NCI-H2107 treated with DMSO at 0.1 percent for 48 hours (cell line): ENCODE data around the gene IL36G.
"Not testable (repeated sequence)": the region's sequence is repeated elsewhere in the genome, so short reads cannot be mapped to it uniquely, and the experiment has no call there.

Experiments
- DNase-seq: peaks from one replicate; lab custom pipeline; 2025; ENCODE audit not compliant: unreplicated experiment; lab: John Stamatoyannopoulos, UW

IL36G gene

GRCh38 chr2:112977559-112978056 is at the start of gene IL36G:
Gene IL36G (plus strand): TSS chr2:112978006. CDS start chr2:112978639, 633 bp downstream.
- no peak for DNase-seq

- DNase-seq: no peak
These were observed 44.5 kb upstream of the IL36G start for GRCh38 chr2:112933261-112933660.

DNA sequence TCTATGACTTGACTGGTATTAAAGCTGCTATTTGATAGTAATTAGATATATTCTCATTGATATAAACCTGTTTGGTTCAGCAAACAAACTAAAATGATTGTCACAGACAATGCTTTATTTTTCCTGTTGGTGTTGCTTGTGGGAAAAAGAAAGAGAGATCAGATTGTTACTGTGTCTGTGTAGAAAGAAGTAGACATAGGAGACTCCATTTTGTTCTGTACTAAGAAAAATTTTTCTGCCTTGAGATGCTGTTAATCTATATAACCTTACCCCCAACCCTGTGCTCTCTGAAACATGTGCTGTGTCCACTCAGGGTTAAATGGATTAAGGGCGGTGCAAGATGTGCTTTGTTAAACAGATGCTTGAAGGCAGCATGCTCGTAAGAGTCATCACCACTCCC is 43.7 kb upstream of the IL36G start:
- not testable (repeated sequence) for DNase-seq

- no peak for DNase-seq
These were observed 40.9 kb upstream of the IL36G start for GRCh38 chr2:112936927-112937232.

DNA sequence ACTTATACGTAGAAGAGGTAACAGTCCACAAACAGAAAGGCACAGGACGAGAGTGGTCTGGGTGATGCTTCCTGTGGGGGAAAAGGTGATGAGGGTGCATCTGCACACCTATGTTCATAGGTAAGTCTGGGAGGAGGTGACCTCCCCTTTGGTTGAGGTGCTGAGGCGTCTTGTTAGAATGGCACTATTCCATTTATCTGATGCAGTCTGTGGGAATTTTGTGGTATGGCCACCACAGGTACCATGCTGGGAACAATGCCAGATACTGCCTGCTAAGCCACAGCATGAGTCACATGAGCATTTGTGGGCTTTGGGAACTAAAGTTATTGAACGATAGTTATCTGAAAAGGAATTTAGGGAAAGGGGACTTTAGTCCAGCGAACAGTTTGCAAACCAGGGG is 38.9 kb upstream of the IL36G start:
- DNase-seq: no peak

DNA sequence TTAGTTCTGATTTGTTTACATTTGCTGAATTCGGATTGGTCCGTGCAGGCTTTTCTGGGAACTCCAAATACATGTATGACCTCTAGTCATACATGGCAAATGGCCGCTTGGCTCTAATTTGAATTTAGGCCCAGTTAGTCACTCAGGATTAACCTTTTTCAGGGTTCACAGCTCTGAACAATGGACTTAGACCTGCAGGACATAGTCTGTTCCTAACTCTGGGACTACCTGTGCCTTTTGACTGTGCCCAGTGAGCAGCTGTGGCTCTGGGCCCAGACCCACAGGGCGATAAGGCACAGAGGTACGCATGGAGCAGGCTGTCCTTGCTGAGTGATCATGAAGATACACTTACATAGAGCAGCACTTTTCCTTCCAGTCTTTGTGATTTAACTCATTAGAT is 38.4 kb upstream of the IL36G start:
- no peak for DNase-seq

DNA sequence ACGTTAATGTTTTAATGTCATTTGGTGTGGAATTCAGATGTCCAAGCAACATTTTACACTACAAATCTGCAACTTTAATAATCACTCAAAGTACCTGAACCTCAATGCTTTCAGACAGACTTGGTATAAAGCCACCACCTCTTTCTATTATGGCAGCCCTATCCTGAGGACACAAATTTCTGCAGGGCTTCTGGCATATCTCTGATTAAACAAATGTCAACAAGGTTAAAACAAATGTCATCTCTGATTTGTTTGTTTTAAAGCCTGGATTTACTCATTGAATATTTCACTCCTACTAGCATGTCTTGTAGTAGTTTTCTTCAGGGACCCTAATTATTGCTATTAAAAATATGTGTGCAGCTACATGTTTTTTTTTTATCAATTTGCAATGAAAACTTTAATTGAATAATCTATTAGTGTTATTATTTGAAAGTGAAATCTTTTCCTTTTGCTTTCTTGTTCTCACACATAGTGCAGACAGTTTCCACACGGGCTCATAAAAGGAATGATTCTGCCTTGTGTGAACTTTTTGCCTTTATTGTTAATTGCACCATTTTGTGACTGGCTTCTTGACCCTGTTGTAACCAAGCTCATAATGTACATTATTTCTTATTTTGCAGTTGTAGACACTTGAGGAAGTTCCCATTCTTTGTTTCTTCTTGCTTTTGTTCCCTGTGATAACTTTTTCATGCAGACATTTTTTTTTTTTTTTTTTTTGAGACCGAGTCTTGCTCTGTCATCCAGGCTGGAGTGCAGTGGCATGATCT is 36.8 kb upstream of the IL36G start:
- DNase-seq: no peak

- DNase-seq: peak; percentile 51
These were observed 35.8 kb upstream of the IL36G start for GRCh38 chr2:112941753-112942653.

DNA sequence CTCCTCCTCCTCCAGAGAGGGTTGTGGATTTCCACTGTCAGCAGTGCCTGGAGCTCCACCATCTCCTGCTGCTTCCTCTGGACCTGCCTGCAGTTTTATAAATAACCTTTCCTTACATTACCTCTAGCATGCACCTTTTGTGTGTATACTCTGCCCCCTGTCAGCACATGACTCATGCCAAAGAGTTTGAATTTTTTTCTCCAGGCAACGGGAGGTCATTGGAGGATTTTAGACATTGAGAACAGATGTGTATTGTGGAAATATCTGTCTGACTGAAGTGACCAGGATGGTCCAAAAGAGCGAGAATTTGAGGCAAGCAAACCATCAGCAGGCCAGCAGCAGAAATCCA is 35.2 kb upstream of the IL36G start:
- DNase-seq: no peak

DNA sequence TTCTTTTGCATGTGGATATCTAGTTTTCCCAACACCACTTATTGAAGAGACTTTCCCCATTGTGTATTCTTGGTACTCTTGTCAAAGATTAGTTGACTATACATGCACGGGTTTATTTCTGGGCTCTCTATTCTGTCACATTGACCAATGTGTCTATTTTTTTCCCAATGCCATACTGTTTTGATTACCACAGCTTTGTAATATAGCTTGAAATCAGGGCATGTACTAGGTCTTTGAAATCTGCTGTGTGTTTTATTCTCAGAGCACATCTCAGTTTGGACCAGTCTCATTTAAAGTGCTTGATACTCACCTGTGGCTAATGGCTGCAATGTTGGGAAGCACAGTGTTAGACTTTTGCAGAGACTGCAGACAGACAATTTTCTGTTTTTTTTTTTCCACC is 32.8 kb upstream of the IL36G start:
- no peak for DNase-seq

- no peak for DNase-seq
These were observed 31.7 kb upstream of the IL36G start for GRCh38 chr2:112946086-112946485.

DNA sequence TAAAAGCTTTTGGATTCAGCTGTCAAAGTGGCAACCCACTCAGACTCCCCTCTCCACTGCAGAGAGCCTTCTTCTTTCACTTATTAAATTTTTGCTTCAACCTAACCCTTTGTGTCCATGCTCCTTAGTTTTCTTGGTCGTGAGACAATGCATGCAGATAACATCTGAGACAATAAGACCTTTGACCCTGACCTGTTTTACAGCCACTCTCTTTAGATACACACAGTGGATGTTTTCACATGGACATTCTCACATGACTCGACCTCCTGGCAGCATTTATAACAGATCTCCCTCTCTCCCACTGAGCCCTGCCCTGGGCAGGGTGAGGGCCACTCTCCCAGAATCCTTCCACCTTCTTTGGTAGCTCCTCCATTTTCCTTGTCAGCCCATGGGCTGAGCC is 30.4 kb upstream of the IL36G start:
- DNase-seq: no peak

- DNase-seq: no peak
These were observed 28.4 kb upstream of the IL36G start for GRCh38 chr2:112949456-112949855.

DNA sequence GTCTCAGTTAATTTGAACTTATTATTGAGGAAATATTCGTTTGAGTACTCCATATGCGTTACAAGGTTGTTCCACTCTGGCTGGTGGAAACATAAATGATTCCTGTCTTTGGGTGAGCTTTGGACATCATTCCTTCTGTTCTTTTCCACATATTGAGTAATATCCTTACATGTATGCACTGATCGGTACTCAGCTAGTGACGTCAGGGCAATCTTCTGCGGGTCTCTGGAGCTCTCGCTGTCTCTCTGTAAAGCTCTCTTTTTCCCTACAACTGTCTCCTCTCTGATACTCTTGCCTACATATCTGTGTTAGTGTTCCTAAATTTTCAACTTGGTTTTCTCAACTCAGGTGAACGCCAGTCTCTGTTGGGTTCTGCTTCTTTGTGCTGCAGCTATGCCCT is 23.4 kb upstream of the IL36G start:
- DNase-seq: no peak

DNA sequence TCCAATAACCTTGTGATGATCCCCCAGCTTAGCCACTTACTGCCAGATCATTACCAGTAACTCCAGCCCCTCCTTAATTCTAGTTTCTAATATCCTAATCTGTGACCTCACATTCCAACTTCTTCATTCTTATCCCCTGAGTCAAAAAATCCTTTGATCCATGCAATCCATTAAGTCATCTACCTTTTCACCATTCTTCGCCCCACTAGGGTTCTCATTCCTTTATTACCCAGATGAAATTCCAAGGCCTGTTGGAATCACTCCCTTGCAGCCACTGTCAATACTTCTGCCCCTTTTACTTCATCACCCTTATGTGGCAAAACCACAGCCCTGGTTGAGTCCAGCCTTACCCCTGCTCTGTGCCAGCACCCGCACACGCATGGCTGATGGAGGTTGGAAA is 20.3 kb upstream of the IL36G start:
- DNase-seq: no peak

GRCh38 chr2:112958428-112959108 is 19.2 kb upstream of the IL36G start:
- DNase-seq: peak; percentile 30

DNA sequence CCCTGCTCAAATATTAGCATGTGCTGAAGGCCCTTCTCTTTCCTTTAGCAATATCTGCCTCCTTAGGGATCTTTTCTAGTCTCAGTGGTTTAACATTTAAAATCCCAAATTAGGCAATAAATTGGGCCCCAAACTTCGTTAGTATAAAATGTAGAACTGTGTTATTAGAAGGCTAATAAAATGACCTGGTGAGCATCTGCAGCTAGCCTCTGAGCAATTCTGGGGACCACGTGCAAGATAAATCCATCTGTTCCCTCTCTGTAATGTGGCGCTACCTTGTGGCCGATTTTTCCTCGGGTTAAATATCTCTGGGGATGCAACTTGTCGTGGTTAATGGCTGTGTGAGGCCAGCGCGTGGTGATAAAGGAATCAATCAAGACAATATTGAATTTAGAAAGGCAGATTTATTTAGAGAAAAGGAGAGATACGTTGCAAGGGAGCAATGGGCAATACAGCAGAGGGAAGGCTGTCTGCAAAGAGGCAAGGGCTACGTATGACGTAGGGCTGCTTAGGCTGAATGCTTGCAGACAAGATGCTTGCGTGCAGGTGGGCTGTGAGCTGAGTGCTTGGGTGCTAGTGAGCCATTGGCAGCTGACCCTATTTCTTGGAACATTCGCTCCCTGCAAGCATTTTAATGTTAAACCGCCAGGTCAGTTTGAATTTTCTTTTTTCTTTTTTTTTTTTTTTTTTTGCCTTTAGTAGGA is 18.5 kb upstream of the IL36G start:
- DNase-seq: no peak

DNA sequence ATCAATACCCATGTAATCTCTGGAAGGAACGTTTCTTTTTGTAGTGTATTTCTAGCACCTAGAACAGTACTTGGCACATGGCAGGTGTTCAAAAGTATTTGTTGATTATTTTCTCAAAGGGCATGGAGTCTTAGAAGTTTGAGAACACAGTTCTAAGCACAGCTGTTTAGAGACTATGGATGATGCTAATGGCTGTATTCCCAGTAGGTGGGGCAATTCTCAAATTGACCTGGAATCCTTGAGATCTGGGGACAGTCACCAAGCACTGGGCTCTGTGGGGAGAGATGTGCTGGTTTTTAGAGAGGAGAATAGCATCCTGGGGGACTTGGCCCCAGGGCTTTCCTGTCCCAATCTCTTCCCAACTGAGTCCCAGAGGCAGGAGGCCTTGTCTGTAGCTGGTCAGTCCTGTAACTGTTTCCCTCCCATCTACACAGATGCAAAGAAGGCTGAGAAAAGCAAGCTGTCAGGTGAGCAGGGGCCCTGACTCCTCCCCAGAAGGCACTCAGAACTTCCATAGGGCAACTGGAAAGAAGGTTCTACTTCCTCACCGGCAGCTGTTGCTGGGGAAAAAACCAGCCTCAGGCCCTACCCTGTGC is 17.5 kb upstream of the IL36G start:
- no peak for DNase-seq

DNA sequence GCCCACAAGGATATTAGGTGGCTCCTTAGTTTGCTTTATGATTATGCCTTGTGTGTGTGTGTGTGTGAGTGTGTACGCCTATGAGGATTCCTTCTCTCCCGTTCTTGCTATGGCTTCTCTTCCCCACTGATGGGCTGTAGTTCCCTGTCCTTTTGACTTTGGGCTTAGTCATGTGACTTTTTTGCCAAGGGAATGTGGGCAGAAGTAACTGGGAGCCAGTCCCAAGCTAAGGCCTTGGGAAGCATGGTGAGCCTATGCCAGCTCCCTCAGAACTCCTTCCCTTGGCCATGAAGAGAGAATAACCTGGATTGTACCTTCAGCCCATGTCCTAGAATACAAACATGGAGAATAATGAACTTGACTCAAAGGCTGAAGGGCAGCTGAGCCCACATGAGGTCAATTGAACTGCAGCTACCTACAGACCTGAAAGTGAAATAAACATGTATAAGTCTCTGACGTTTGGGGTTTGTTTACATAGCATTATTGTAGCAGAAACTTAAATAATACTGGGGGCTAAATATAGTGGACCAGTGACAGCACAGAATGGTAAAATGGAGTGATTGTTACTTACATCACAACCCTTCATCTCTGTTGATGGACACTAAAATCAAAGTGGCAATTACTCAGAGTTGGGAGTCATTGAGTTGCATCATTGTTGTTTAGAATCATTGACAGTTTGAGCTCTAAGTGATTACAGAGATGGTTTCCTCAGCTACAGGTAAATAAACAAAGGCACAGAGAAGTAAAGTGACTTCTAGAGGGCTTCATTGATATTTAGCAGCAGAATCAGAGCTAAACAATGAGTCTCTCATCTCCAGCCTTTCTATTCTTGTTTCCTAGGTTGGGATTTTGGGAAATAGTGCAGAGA is 15.3 kb upstream of the IL36G start:
- no peak for DNase-seq

GRCh38 chr2:112967023-112967422 is 10.8 kb upstream of the IL36G start:
- DNase-seq: no peak
